Vagina (tissue), 2 donors: ENCODE measurements around the gene ZEB2.

Experiments
- POLR2A ChIP-seq, 2 donors: fragments of 450-650 bp; IDR thresholded peaks; one replicate each; pipeline ENCODE4 v1.6.1; 2017; ENCODE audit warnings: antibody characterized with exemption in 2 of 2, mild to moderate bottlenecking in 2 of 2, moderate library complexity in 2 of 2
- POLR2AphosphoS5 ChIP-seq, 2 donors: sonication (generic); formaldehyde crosslinking; IDR thresholded peaks; one replicate each; pipeline ENCODE4 v1.9.0; 2017; ENCODE audit warnings: antibody characterized with exemption in 2 of 2, mild to moderate bottlenecking in 2 of 2, low read depth in 1 of 2; ENCODE audit not compliant: insufficient read depth in 1 of 2
- TF ChIP-seq, protein P1 (sequence below), 3 experiments: fragments of 450-650 bp in 2 of 3; fragments of 200-600 bp in 1 of 3; sonication (generic) in 1 of 3; IDR thresholded peaks; one replicate each; pipeline ENCODE4 v1.5.1; 2017 to 2019; ENCODE audit warnings: antibody characterized with exemption in 3 of 3, mild to moderate bottlenecking in 2 of 3, moderate library complexity in 2 of 3

DNA sequence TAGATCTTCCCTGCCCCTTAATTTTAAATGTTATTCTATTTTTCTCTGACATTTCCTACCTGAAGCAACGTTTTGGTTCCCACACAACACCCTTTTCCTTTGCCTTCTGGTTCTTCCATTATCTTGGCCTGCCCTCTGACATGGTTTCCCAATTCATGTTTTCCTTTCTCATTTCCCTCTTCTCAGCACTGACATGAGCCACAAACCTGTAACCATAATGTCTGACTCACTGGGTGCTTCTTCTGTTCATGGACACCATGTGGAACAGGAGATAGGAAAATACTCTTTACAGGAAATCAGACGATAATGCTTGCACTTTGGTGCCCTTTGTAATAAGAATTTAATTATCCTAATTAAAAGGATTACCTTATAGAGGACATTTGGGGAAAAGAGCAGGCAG, 142.0 kb downstream of the ZEB2 start:
- TF ChIP-seq, protein P1, sequence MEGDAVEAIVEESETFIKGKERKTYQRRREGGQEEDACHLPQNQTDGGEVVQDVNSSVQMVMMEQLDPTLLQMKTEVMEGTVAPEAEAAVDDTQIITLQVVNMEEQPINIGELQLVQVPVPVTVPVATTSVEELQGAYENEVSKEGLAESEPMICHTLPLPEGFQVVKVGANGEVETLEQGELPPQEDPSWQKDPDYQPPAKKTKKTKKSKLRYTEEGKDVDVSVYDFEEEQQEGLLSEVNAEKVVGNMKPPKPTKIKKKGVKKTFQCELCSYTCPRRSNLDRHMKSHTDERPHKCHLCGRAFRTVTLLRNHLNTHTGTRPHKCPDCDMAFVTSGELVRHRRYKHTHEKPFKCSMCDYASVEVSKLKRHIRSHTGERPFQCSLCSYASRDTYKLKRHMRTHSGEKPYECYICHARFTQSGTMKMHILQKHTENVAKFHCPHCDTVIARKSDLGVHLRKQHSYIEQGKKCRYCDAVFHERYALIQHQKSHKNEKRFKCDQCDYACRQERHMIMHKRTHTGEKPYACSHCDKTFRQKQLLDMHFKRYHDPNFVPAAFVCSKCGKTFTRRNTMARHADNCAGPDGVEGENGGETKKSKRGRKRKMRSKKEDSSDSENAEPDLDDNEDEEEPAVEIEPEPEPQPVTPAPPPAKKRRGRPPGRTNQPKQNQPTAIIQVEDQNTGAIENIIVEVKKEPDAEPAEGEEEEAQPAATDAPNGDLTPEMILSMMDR (IDR thresholded peaks at IDR 0.05) = no peak
- TF ChIP-seq POLR2A (IDR thresholded peaks at IDR 0.05) = no peak
- no peak for TF ChIP-seq POLR2AphosphoS5 (IDR thresholded peaks at IDR 0.05; ENCODE audit: insufficient read depth in 1 of 2, low read depth in 1 of 2)
